ENCODE measurements around the gene PDZRN3. TPM values are rescaled to one million over a fixed set of nuclear protein-coding genes. Genes with fewer than 3 reads are reported as not detected.

The PDZRN3 gene
- total RNA-seq, 1 experiment from 2014 or later: 3.4 TPM

GRCh38 chr3:73332558-73332957 is 292.2 kb downstream of the PDZRN3 start:
- no peak for DNase-seq (ENCODE audit: low spot score)
